ENCODE results near the gene DOCK10.

DOCK10 gene

DNA sequence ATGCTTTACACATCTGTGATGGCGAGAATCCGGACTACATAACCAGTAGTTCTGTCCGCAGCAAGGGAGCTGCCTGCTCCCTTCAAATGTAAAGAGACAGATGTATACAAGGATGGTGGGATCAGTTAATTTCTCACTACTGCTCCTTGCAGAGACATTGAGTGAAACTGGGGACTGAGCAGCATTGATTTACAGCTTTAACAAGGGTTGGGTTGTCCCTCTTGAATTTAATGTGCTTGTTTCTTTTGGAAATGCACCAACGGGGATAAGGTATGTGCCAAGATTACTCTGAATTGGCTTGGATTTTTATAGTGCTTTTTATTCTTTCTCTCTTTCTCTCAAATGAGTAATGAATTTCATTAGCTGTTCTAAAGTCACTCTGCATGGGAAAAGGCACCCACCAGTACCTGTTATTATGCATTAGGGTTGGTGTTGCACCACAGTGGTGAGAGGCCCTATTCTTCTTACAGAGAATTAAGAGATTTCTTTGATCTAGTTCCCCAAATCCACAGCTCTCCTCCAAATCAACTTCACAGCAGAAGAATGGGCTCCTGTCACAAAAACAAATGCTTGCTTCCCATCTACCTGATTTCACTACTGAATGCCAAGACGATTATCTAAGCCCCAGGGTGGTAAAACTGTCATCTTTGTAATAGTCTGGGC, 107.6 kb downstream of the DOCK10 start:
- Histone ChIP-seq H3K27me3 (ENCODE audit: insufficient read depth, low read length) (no peaks in the 10 kb centered on the region), H3K27ac (ENCODE audit: low read depth, low read length) (no peak overlapping the region), H3K36me3 (ENCODE audit: insufficient read depth, low read length) (no peaks in the 10 kb centered on the region), H3K79me2 (ENCODE audit: control insufficient read depth, insufficient read depth, low read length, unreplicated experiment) (peaks cover 44% of the 10 kb centered on the region), H3K4me1 (ENCODE audit: control insufficient read depth, insufficient read depth, low read length, unreplicated experiment) (peaks cover 46% of the 10 kb centered on the region), H3K4me3 (ENCODE audit: low read depth, low read length) (no peak overlapping the region), H2AFZ (ENCODE audit: low read length, unreplicated experiment) (no peak overlapping the region)

DNA sequence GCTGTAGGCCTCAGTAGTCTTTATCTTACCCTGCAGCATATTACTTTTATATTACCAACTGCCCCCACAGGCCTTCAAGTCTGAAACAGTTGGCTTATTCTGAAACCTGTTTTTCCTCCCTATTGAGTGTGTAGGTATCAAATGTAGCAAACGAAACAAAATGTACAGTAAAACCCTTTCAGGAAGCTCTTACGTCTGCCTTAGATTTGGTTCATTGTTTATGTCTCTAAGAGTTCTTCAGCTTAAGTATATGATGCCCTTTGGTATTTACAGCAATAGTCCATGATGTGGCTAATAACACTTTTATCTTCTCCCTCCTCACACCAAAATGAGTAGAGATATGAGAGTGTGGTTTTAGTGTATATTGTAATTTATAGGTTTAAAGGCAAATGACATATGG, 108.8 kb downstream of the DOCK10 start:
- H3K79me2 ChIP-seq (ENCODE audit: control insufficient read depth, insufficient read depth, low read length, unreplicated experiment): peaks cover 44% of the 10 kb centered on the region
- H3K4me1 ChIP-seq (ENCODE audit: control insufficient read depth, insufficient read depth, low read length, unreplicated experiment): peaks cover 34% of the 10 kb centered on the region
- no peak overlapping the region for H3K27ac ChIP-seq (ENCODE audit: low read depth, low read length)
- no peak overlapping the region for H3K4me3 ChIP-seq (ENCODE audit: low read depth, low read length)
- H3K36me3 ChIP-seq (ENCODE audit: insufficient read depth, low read length): no peaks in the 10 kb centered on the region
- H3K27me3 ChIP-seq (ENCODE audit: insufficient read depth, low read length): no peaks in the 10 kb centered on the region
- H2AFZ ChIP-seq (ENCODE audit: low read length, unreplicated experiment): no peak overlapping the region

DNA sequence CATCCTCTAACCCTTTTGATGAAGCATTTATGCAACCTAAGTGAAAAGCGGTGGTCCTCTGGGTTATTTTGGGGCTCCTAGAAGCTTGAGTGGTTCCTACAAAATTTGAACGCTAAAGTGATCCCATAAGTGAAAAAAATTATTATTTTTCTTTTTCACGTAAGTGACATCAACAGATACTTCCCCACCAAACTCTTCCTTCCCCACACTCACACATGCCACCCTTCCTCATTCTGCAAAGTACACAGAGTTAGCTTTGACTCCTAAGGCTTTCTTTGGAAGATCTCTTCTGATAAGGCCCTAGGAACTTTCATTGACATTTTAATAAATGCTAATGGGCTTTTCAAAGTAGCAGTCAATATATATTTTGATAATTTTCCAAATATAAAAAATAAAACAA, 109.7 kb downstream of the DOCK10 start:
- Histone ChIP-seq H2AFZ (ENCODE audit: low read length, unreplicated experiment) (no peak overlapping the region), H3K4me3 (ENCODE audit: low read depth, low read length) (no peak overlapping the region), H3K27ac (ENCODE audit: low read depth, low read length) (no peak overlapping the region), H3K27me3 (ENCODE audit: insufficient read depth, low read length) (no peaks in the 10 kb centered on the region), H3K36me3 (ENCODE audit: insufficient read depth, low read length) (no peaks in the 10 kb centered on the region), H3K4me1 (ENCODE audit: control insufficient read depth, insufficient read depth, low read length, unreplicated experiment) (peaks cover 36% of the 10 kb centered on the region), H3K79me2 (ENCODE audit: control insufficient read depth, insufficient read depth, low read length, unreplicated experiment) (peaks cover 40% of the 10 kb centered on the region)

DNA sequence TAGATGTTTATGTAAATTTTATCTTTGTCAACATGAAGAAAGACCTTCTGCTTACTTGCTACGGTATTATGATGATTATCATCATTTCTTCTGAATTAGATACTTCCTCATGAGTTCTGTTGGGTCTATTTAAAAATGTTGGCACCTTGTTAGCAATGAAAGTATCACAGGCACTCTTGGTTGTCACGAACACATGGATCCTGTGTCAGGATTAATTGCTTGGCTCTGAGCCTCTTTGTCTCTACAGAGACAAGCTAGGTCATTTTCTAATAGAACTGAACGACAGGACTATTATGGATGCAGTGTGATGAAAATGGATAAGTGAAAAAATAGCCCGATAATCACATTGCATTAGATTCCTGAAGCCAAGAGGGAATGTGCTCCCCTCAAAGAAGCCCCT, 110.3 kb downstream of the DOCK10 start:
- Histone ChIP-seq H3K27ac (ENCODE audit: low read depth, low read length) (no peak overlapping the region), H3K36me3 (ENCODE audit: insufficient read depth, low read length) (no peaks in the 10 kb centered on the region), H3K27me3 (ENCODE audit: insufficient read depth, low read length) (no peaks in the 10 kb centered on the region), H3K4me3 (ENCODE audit: low read depth, low read length) (no peak overlapping the region), H3K79me2 (ENCODE audit: control insufficient read depth, insufficient read depth, low read length, unreplicated experiment) (peaks cover 39% of the 10 kb centered on the region), H2AFZ (ENCODE audit: low read length, unreplicated experiment) (no peak overlapping the region), H3K4me1 (ENCODE audit: control insufficient read depth, insufficient read depth, low read length, unreplicated experiment) (peaks cover 41% of the 10 kb centered on the region)

DNA sequence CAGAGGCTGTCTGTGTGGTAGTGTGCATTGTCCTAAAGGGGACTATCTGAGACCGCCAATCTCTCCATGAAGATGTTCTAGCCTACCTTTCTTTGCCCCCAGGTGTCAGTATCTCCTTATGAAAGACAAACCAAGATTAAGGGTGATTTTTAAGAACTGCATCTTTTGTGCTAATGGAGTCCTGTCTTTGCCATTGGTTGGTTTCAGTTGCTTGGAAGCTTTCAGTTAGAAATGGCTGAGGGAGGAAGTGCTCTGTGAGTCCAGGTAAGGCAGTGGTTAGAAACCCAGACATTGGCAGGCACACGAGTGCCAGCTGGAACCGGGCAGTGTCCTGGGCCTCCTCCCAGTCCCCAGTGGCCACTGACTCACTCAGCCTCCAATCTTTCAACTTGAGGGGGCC, 111.3 kb downstream of the DOCK10 start:
- H3K27me3 ChIP-seq (ENCODE audit: insufficient read depth, low read length): no peaks in the 10 kb centered on the region
- H3K27ac ChIP-seq (ENCODE audit: low read depth, low read length): peak overlapping the region; percentile 2; the same call in 1 of the 2 replicates
- no peaks in the 10 kb centered on the region for H3K36me3 ChIP-seq (ENCODE audit: insufficient read depth, low read length)
- H3K79me2 ChIP-seq (ENCODE audit: control insufficient read depth, insufficient read depth, low read length, unreplicated experiment): peaks cover 31% of the 10 kb centered on the region
- no peak overlapping the region for H2AFZ ChIP-seq (ENCODE audit: low read length, unreplicated experiment)
- peaks cover 51% of the 10 kb centered on the region for H3K4me1 ChIP-seq (ENCODE audit: control insufficient read depth, insufficient read depth, low read length, unreplicated experiment)
- H3K4me3 ChIP-seq (ENCODE audit: low read depth, low read length): no peak overlapping the region

DNA sequence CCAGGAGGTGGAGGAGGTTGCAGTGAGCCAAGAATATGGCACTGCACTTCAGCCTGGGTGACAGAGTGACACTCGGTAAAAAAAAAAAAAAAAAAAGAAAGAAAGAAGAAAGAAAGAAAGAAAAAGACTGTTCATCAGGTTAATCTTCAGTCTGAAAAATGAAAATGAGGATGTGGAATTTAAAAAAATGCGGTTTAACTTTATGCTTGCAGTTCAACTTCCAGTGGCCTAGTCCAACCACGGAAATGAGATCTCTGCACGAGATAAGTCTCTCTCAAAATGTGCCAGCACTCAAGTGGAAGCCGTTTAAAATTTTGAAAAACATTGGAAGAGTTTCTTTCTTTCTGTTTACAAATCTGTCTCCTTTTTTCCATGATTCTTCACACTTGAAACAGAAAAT, 112.1 kb downstream of the DOCK10 start:
- H3K27ac ChIP-seq (ENCODE audit: low read depth, low read length): no peak overlapping the region
- no peaks in the 10 kb centered on the region for H3K27me3 ChIP-seq (ENCODE audit: insufficient read depth, low read length)
- H3K4me3 ChIP-seq (ENCODE audit: low read depth, low read length): no peak overlapping the region
- H3K36me3 ChIP-seq (ENCODE audit: insufficient read depth, low read length): no peaks in the 10 kb centered on the region
- H2AFZ ChIP-seq (ENCODE audit: low read length, unreplicated experiment): no peak overlapping the region
- peaks cover 55% of the 10 kb centered on the region for H3K4me1 ChIP-seq (ENCODE audit: control insufficient read depth, insufficient read depth, low read length, unreplicated experiment)
- H3K79me2 ChIP-seq (ENCODE audit: control insufficient read depth, insufficient read depth, low read length, unreplicated experiment): peaks cover 25% of the 10 kb centered on the region

DNA sequence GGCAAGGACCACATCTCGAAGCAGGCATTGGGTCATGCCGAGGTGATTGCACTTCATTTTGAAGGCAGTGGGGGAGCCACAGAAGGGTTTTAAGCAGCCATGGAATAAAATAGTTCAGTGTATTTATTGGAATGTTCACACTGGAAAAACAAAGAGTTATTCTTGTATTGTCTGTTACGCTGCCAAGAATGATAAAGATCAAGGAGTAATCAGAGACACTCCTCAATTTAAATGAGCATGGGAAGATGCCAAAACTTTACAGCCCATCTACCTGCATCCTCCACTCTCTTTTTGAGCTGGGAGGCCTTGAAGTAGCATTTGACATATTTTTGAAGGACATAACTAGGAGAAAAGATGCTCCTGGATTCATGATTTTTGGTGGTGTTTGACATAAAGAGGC, 112.8 kb downstream of the DOCK10 start:
- Histone ChIP-seq H2AFZ (ENCODE audit: low read length, unreplicated experiment) (no peak overlapping the region), H3K27me3 (ENCODE audit: insufficient read depth, low read length) (no peaks in the 10 kb centered on the region), H3K4me1 (ENCODE audit: control insufficient read depth, insufficient read depth, low read length, unreplicated experiment) (peaks cover 52% of the 10 kb centered on the region), H3K4me3 (ENCODE audit: low read depth, low read length) (no peak overlapping the region), H3K27ac (ENCODE audit: low read depth, low read length) (no peak overlapping the region), H3K36me3 (ENCODE audit: insufficient read depth, low read length) (no peaks in the 10 kb centered on the region), H3K79me2 (ENCODE audit: control insufficient read depth, insufficient read depth, low read length, unreplicated experiment) (peaks cover 26% of the 10 kb centered on the region)

DNA sequence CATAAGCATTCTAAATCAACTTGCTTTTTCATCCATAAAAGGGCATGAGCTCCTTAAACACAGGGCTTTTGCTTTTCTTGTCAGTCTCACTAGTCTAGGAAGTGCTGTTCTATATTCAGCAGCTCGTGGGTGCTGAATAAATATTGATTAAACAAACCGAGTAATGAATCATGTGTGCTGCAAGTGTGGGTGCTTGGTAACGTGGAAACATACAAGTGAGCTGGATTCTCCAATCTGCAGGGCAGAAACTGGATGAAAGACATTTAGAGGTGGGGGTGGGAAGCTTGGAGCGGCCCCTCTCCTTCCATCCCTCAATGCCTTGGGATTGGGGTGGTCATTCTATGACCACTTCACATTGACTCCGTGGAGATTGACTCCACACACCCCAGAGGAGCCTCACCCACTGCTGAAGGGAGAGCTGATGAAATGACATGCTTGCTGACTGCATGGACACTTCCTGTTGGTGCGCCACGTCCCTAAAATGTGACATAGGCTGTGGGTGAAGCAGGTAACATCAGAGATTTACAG, 114.6 kb downstream of the DOCK10 start:
- Histone ChIP-seq H3K79me2 (ENCODE audit: control insufficient read depth, insufficient read depth, low read length, unreplicated experiment) (peaks cover 13% of the 10 kb centered on the region), H3K27ac (ENCODE audit: low read depth, low read length) (peak overlapping the region; percentile 98), H2AFZ (ENCODE audit: low read length, unreplicated experiment) (no peak overlapping the region), H3K27me3 (ENCODE audit: insufficient read depth, low read length) (no peaks in the 10 kb centered on the region), H3K4me1 (ENCODE audit: control insufficient read depth, insufficient read depth, low read length, unreplicated experiment) (peaks cover 50% of the 10 kb centered on the region), H3K4me3 (ENCODE audit: low read depth, low read length) (no peak overlapping the region), H3K36me3 (ENCODE audit: insufficient read depth, low read length) (no peaks in the 10 kb centered on the region)

DNA sequence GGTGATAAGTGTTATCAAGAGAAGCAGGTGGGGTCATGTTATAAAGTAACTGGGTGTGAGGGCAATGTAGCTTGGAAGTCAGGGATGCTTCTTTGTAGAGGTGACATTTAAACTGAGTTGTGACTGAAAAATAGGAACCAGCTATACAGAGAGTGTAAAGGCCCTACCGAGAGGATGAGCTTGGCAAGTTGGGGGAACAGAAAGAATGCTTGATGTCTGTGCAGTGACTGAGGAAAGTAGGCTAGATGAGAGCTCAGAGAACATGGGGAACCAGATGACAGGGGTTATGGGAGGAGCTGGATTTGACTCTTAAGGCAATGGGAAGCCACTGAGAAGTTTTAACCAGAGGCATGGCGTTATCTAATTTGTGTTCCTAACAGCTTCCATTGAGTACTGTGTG, 115.3 kb downstream of the DOCK10 start:
- Histone ChIP-seq H3K27me3 (ENCODE audit: insufficient read depth, low read length) (no peaks in the 10 kb centered on the region), H2AFZ (ENCODE audit: low read length, unreplicated experiment) (no peak overlapping the region), H3K79me2 (ENCODE audit: control insufficient read depth, insufficient read depth, low read length, unreplicated experiment) (peaks cover 8% of the 10 kb centered on the region), H3K4me1 (ENCODE audit: control insufficient read depth, insufficient read depth, low read length, unreplicated experiment) (peaks cover 57% of the 10 kb centered on the region), H3K27ac (ENCODE audit: low read depth, low read length) (peak overlapping the region; percentile 98), H3K4me3 (ENCODE audit: low read depth, low read length) (peak overlapping the region; percentile 10; the same call in 1 of the 2 replicates), H3K36me3 (ENCODE audit: insufficient read depth, low read length) (no peaks in the 10 kb centered on the region)

DNA sequence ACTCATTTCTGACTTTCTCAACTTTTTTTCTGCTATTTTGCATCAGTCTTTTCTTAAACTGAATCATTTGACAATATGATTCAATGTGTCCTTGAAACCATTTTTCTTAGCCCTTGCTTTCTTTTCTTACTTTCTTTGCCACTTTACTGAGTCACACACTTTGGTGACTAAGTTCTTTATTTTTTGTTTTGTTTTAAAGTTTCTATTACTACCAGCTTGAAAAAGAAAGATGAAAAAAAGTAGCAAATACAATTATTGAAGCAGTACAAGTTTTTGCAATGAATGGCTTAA, 116.5 kb downstream of the DOCK10 start:
- H3K36me3 ChIP-seq (ENCODE audit: insufficient read depth, low read length): no peaks in the 10 kb centered on the region
- H3K79me2 ChIP-seq (ENCODE audit: control insufficient read depth, insufficient read depth, low read length, unreplicated experiment): peaks cover 8% of the 10 kb centered on the region
- no peak overlapping the region for H2AFZ ChIP-seq (ENCODE audit: low read length, unreplicated experiment)
- peak overlapping the region; percentile 98 for H3K27ac ChIP-seq (ENCODE audit: low read depth, low read length)
- peak overlapping the region; percentile 27; the same call in 1 of the 2 replicates for H3K4me3 ChIP-seq (ENCODE audit: low read depth, low read length)
- no peaks in the 10 kb centered on the region for H3K27me3 ChIP-seq (ENCODE audit: insufficient read depth, low read length)
- H3K4me1 ChIP-seq (ENCODE audit: control insufficient read depth, insufficient read depth, low read length, unreplicated experiment): peaks cover 45% of the 10 kb centered on the region

DNA sequence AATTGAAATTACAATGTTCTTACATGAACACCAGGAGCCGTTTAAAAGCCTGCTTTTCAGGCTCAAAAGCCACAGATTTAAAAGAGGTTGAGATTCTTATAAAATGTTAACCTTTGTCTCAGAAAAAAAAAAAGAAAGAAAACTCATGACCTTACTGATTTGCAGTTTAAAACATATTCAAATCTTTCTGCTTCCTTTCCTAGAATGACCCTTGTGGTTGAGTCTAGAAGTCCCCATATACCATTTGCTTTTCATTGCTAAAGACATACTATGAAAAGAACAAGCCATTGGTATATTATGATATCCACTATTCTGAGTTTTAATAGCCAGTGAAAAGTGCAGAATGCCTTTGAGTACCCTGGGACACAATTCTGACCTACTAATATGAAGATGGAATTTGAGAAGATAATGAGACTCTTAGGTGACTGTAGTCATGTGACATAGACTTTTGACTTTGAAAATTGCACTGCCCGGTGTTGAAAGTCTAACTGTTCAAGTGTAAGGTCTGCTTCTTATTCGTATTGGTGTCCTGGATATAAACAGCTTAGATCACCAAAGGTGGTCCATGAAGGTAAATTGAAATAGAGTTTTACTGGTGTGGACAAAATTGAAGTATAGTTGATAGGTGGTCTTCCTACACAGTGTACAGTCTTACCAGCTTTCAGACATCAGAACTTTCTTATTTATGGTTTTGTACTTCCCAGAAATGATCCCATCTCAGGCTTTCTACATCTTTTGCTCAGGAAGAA, 117.0 kb downstream of the DOCK10 start:
- Histone ChIP-seq H3K27ac (ENCODE audit: low read depth, low read length) (peak overlapping the region; percentile 98), H3K4me3 (ENCODE audit: low read depth, low read length) (no peak overlapping the region), H3K36me3 (ENCODE audit: insufficient read depth, low read length) (no peaks in the 10 kb centered on the region), H2AFZ (ENCODE audit: low read length, unreplicated experiment) (no peak overlapping the region), H3K79me2 (ENCODE audit: control insufficient read depth, insufficient read depth, low read length, unreplicated experiment) (peaks cover 8% of the 10 kb centered on the region), H3K4me1 (ENCODE audit: control insufficient read depth, insufficient read depth, low read length, unreplicated experiment) (peaks cover 44% of the 10 kb centered on the region), H3K27me3 (ENCODE audit: insufficient read depth, low read length) (no peaks in the 10 kb centered on the region)
